Endodermal cell (in vitro differentiated cells): Measurements from ENCODE around the gene BOC. TPM values are rescaled to one million over a fixed set of nuclear protein-coding genes. Genes with fewer than 3 reads are reported as not detected.

Experiments
- DNase-seq: peaks from one replicate; pipeline ENCODE4 v3.0.0-alpha.2; 2017
- H3K27ac ChIP-seq: 2 replicates; pipeline ENCODE4 v1.5.1; 2013; ENCODE audit warnings: mild to moderate bottlenecking, low read depth, low read length, moderate library complexity
- H3K27me3 ChIP-seq: 2 replicates; pipeline ENCODE4 v1.6.1; 2013; ENCODE audit warnings: mild to moderate bottlenecking, low read length, moderate library complexity; ENCODE audit not compliant: insufficient read depth, control insufficient read depth, poor library complexity, severe bottlenecking
- H3K36me3 ChIP-seq: 2 replicates; pipeline ENCODE4 v1.7.0; 2013; ENCODE audit warnings: mild to moderate bottlenecking, low read length, moderate library complexity; ENCODE audit not compliant: control insufficient read depth, insufficient read depth
- H3K4me1 ChIP-seq: one replicate; pipeline ENCODE4 v1.7.0; 2013; ENCODE audit warnings: low read length; ENCODE audit not compliant: control insufficient read depth, insufficient read depth
- H3K4me3 ChIP-seq: 2 replicates; pipeline ENCODE4 v1.5.1; 2013; ENCODE audit warnings: mild to moderate bottlenecking, low read length, moderate library complexity
- H3K9ac ChIP-seq: 2 replicates; pipeline ENCODE4 v1.6.1; 2013; ENCODE audit warnings: mild to moderate bottlenecking, low read length, moderate library complexity; ENCODE audit not compliant: poor library complexity, severe bottlenecking; ENCODE audit errors: extremely low read depth
- H3K9me3 ChIP-seq: 2 replicates; pipeline ENCODE4 v1.6.1; 2013; ENCODE audit warnings: mild to moderate bottlenecking, low read length, moderate library complexity; ENCODE audit not compliant: control insufficient read depth
- H3K27ac Mint-ChIP-seq: 2 replicates; pipeline ENCODE4 v1.8.0; 2020; ENCODE audit warnings: mixed read lengths
- H3K27me3 Mint-ChIP-seq: 2 replicates; pipeline ENCODE4 v1.8.0; 2021; ENCODE audit warnings: mild to moderate bottlenecking, mixed read lengths; ENCODE audit not compliant: insufficient read depth
- H3K36me3 Mint-ChIP-seq: 2 replicates; pipeline ENCODE4 v1.8.0; 2020; ENCODE audit warnings: low read depth, mixed read lengths
- H3K4me1 Mint-ChIP-seq: 2 replicates; pipeline ENCODE4 v1.8.0; 2020; ENCODE audit warnings: mixed read lengths
- H3K4me3 Mint-ChIP-seq: 2 replicates; pipeline ENCODE4 v1.8.0; 2020; ENCODE audit warnings: mild to moderate bottlenecking, moderate library complexity, mixed read lengths
- H3K9me3 Mint-ChIP-seq: 2 replicates; pipeline ENCODE4 v1.8.0; 2020; ENCODE audit warnings: mild to moderate bottlenecking, mixed read lengths
- CTCF ChIP-seq: fragments of 200-600 bp; sonication (generic); conservative IDR thresholded peaks from 2 replicates; pipeline ENCODE4 v1.5.0; 2021; ENCODE audit warnings: antibody characterized with exemption, mild to moderate bottlenecking
- WGBS, 2 experiments: methylation state at CpG; one replicate each; pipeline versions ENCODE4 v1.1.5 to v1.1.7; 2013; ENCODE audit warnings: missing lambda C conversion rate in 2 of 2, mixed read lengths in 1 of 2; ENCODE audit not compliant: insufficient coverage in 1 of 2, insufficient read length in 1 of 2; 5-methylcytosine and 5-hydroxymethylcytosine counted together
- total RNA-seq, 2 donors: library from RNA; stranded (reverse); fragmentation: NEBNext Ultra II Directional in 1 of 2; extraction: Animal tissue kit (Norgen Biotek cat#: 25700) in 1 of 2; gene quantifications; 2 replicates in 1 of 2; 3 replicates in 1 of 2; pipeline ENCODE4 v1.2.1, GENCODE V29; 2021

BOC gene
- total RNA-seq, 2 donors from 2014 or later = 9.8 to 12.3 TPM

GRCh38 chr3:113293348-113293747 is 82.0 kb downstream of the BOC start:
- H3K27me3 Mint-ChIP-seq = no peaks in the 10 kb centered on the region
- H3K4me1 Mint-ChIP-seq = peaks cover 22% of the 10 kb centered on the region
- 80 to 82% methylated on average over 1 of the region's 1 CpG for WGBS, 2 experiments

GRCh38 chr3:113295463-113295862 is 84.1 kb downstream of the BOC start:
- Mint-ChIP-seq H3K36me3 (no peaks in the 10 kb centered on the region), H3K27ac (no peak overlapping the region), H3K4me1 (peaks cover 22% of the 10 kb centered on the region), H3K9me3 (no peaks in the 10 kb centered on the region), H3K27me3 (no peaks in the 10 kb centered on the region), H3K4me3 (no peak overlapping the region)
- H3K27me3 ChIP-seq = no peaks in the 10 kb centered on the region
- H3K9me3 ChIP-seq = no peaks in the 10 kb centered on the region
- peaks cover 8% of the 10 kb centered on the region for H3K4me1 ChIP-seq
- DNase-seq = no peak
- no peak overlapping the region for H3K9ac ChIP-seq
- H3K4me3 ChIP-seq = no peak overlapping the region
- TF ChIP-seq CTCF = no peak
- no peaks in the 10 kb centered on the region for H3K36me3 ChIP-seq
- H3K27ac ChIP-seq = no peak overlapping the region

More at GRCh38 chr3:113293348-113293747, 82.0 kb downstream of the BOC start:
- Histone ChIP-seq H3K4me1 (peaks cover 8% of the 10 kb centered on the region), H3K4me3 (no peak overlapping the region), H3K9ac (no peak overlapping the region), H3K27me3 (no peaks in the 10 kb centered on the region), H3K9me3 (no peaks in the 10 kb centered on the region), H3K36me3 (no peaks in the 10 kb centered on the region), H3K27ac (no peak overlapping the region)
- Mint-ChIP-seq H3K4me3 (no peak overlapping the region), H3K36me3 (no peaks in the 10 kb centered on the region), H3K27ac (no peak overlapping the region), H3K9me3 (no peaks in the 10 kb centered on the region)
- DNase-seq = no peak
- TF ChIP-seq CTCF = no peak

DNA sequence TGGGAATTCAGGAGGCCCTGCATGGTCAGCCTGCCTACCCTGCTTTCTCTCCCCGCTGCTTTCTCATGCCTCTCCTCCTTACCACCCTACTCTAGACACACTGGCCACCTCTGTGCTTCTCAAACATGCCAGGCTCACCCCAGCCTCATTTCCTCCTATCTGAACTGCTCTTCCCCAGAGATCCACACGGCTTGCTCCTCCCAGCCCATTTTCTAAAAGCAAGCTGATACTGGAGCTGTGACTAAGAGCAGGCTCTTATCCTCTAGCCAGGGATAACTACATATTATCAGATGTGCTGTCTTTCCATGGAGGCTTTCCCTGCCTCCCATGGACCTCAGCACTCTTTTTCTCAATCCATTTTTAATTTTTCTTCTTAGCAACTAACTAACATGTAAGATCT is 85.9 kb downstream of the BOC start:
- Mint-ChIP-seq H3K27ac (no peak overlapping the region), H3K27me3 (no peaks in the 10 kb centered on the region)

More for the DNA sequence above, 85.9 kb downstream of the BOC start:
- no peaks in the 10 kb centered on the region for H3K9me3 Mint-ChIP-seq
- H3K4me1 ChIP-seq = peaks cover 8% of the 10 kb centered on the region
- peak overlapping the region; percentile 58 for H3K27ac ChIP-seq
- no peaks in the 10 kb centered on the region for H3K27me3 ChIP-seq
- 60 to 67% methylated on average over 2 of the region's 2 CpGs for WGBS, 2 experiments
- H3K4me1 Mint-ChIP-seq = peaks cover 22% of the 10 kb centered on the region
- no peaks in the 10 kb centered on the region for H3K9me3 ChIP-seq
- H3K36me3 ChIP-seq = no peaks in the 10 kb centered on the region
- DNase-seq = peak; percentile 61
- no peak overlapping the region for H3K9ac ChIP-seq
- TF ChIP-seq CTCF = no peak
- no peak overlapping the region for H3K4me3 Mint-ChIP-seq
- H3K36me3 Mint-ChIP-seq = no peaks in the 10 kb centered on the region
- no peak overlapping the region for H3K4me3 ChIP-seq
